Measurements from ENCODE around the gene ACTN4. TPM values are rescaled to one million over a fixed set of nuclear protein-coding genes. Genes with fewer than 3 reads are reported as not detected.
A peak's percentile ranks its signal among the peaks of the same experiment; 100 is the strongest.

ACTN4 gene
- total RNA-seq, 1 donor: 229 TPM

GRCh38 chr19:38699647-38700349 lies 52.3 kb downstream of the ACTN4 start:
- peaks cover 82% of the 10 kb centered on the region for H3K36me3 ChIP-seq (ENCODE audit: insufficient read depth, low read length)
- H3K4me2 ChIP-seq (ENCODE audit: insufficient read depth, low read length): no peak overlapping the region
- TF ChIP-seq CTCF (IDR thresholded peaks at IDR 0.05; ENCODE audit: extremely low read depth, low read depth, low read length): no peak
- H3K9me3 ChIP-seq (ENCODE audit: low read depth, low read length): no peaks in the 10 kb centered on the region
- peaks cover 70% of the 10 kb centered on the region for H4K20me1 ChIP-seq (ENCODE audit: insufficient read depth, low read length)
- peaks cover 9% of the 10 kb centered on the region for H3K4me1 ChIP-seq (ENCODE audit: insufficient read depth, low read length)
- H3K27ac ChIP-seq (ENCODE audit: low read depth, low read length): peak overlapping the region; percentile 23
- no peak overlapping the region for H3K4me3 ChIP-seq (ENCODE audit: insufficient read depth, low read length)
- DNase-seq (ENCODE audit: insufficient read length, low spot score, missing footprints): peak; percentile 65
- peaks cover 100% of the 10 kb centered on the region for H3K79me2 ChIP-seq (ENCODE audit: insufficient read depth, low read length)
- H2AFZ ChIP-seq (ENCODE audit: low read length): no peak overlapping the region
- H3K27me3 ChIP-seq (ENCODE audit: insufficient read depth, low read length): no peaks in the 10 kb centered on the region

GRCh38 chr19:38700350-38700901 lies 53.0 kb downstream of the ACTN4 start:
- Histone ChIP-seq H3K27me3 (ENCODE audit: insufficient read depth, low read length) (no peaks in the 10 kb centered on the region), H3K27ac (ENCODE audit: low read depth, low read length) (no peak overlapping the region), H3K36me3 (ENCODE audit: insufficient read depth, low read length) (peaks cover 82% of the 10 kb centered on the region), H3K4me3 (ENCODE audit: insufficient read depth, low read length) (no peak overlapping the region), H3K79me2 (ENCODE audit: insufficient read depth, low read length) (peaks cover 100% of the 10 kb centered on the region), H3K9me3 (ENCODE audit: low read depth, low read length) (no peaks in the 10 kb centered on the region), H3K4me1 (ENCODE audit: insufficient read depth, low read length) (peaks cover 9% of the 10 kb centered on the region), H3K4me2 (ENCODE audit: insufficient read depth, low read length) (no peak overlapping the region), H2AFZ (ENCODE audit: low read length) (no peak overlapping the region), H4K20me1 (ENCODE audit: insufficient read depth, low read length) (peaks cover 66% of the 10 kb centered on the region)
- no peak for TF ChIP-seq CTCF (IDR thresholded peaks at IDR 0.05; ENCODE audit: extremely low read depth, low read depth, low read length)
- DNase-seq (ENCODE audit: insufficient read length, low spot score, missing footprints): no peak

GRCh38 chr19:38700902-38701454 lies 53.5 kb downstream of the ACTN4 start:
- Histone ChIP-seq H3K36me3 (ENCODE audit: insufficient read depth, low read length) (peaks cover 84% of the 10 kb centered on the region), H4K20me1 (ENCODE audit: insufficient read depth, low read length) (peaks cover 66% of the 10 kb centered on the region)

More at GRCh38 chr19:38700902-38701454, 53.5 kb downstream of the ACTN4 start:
- H3K27me3 ChIP-seq (ENCODE audit: insufficient read depth, low read length): no peaks in the 10 kb centered on the region
- H3K4me3 ChIP-seq (ENCODE audit: insufficient read depth, low read length): no peak overlapping the region
- peaks cover 9% of the 10 kb centered on the region for H3K4me1 ChIP-seq (ENCODE audit: insufficient read depth, low read length)
- H3K27ac ChIP-seq (ENCODE audit: low read depth, low read length): peak overlapping the region; percentile 66
- no peak for TF ChIP-seq CTCF (IDR thresholded peaks at IDR 0.05; ENCODE audit: extremely low read depth, low read depth, low read length)
- no peak overlapping the region for H2AFZ ChIP-seq (ENCODE audit: low read length)
- no peaks in the 10 kb centered on the region for H3K9me3 ChIP-seq (ENCODE audit: low read depth, low read length)
- peaks cover 100% of the 10 kb centered on the region for H3K79me2 ChIP-seq (ENCODE audit: insufficient read depth, low read length)
- peak; percentile 44 for DNase-seq (ENCODE audit: insufficient read length, low spot score, missing footprints)
- H3K4me2 ChIP-seq (ENCODE audit: insufficient read depth, low read length): no peak overlapping the region
